Kidney (tissue), 14 donors: Measurements from ENCODE around the gene DTNB. TPM values are rescaled to one million over a fixed set of nuclear protein-coding genes. Genes with fewer than 3 reads are reported as not detected.

Source experiments
- DNase-seq, 5 donors: peaks; one replicate each; pipeline ENCODE4 v3.0.0-alpha.2; 2013 to 2020
- FAIRE-seq: peaks from 2 replicates; lab custom pipeline; 2012; peaks lifted over from hg19 to GRCh38; lab: Jason Lieb, UNC
- H3K27ac ChIP-seq, 2 donors: one replicate each; pipeline ENCODE4 v1.7.0; 2013; ENCODE audit warnings: low read depth in 2 of 2, low read length in 2 of 2, inconsistent platforms in 1 of 2
- H3K27me3 ChIP-seq: one replicate; pipeline ENCODE4 v1.7.1; 2013; ENCODE audit warnings: low read length, inconsistent platforms; ENCODE audit not compliant: control insufficient read depth, insufficient read depth
- H3K36me3 ChIP-seq, 3 donors: one replicate each; pipeline versions ENCODE4 v1.7.0 to v1.7.1; 2013; ENCODE audit warnings: low read length in 3 of 3, control low read depth in 1 of 3, inconsistent platforms in 1 of 3; ENCODE audit not compliant: insufficient read depth in 3 of 3, control insufficient read depth in 2 of 3
- H3K4me1 ChIP-seq, 3 donors: one replicate each; pipeline versions ENCODE4 v1.7.0 to v1.7.1; 2013; ENCODE audit warnings: low read length in 3 of 3, inconsistent platforms in 1 of 3, low read depth in 1 of 3; ENCODE audit not compliant: control insufficient read depth in 2 of 3, insufficient read depth in 2 of 3
- H3K4me3 ChIP-seq, 3 donors: one replicate each; pipeline versions ENCODE4 v1.7.0 to v1.8.1; 2013; ENCODE audit warnings: low read length in 3 of 3, control low read depth in 1 of 3, inconsistent platforms in 1 of 3
- H3K9ac ChIP-seq, 3 donors: one replicate each; pipeline versions ENCODE4 v1.7.0 to v1.7.1; 2013; ENCODE audit warnings: low read length in 3 of 3, control low read depth in 1 of 3, inconsistent platforms in 1 of 3
- H3K9me3 ChIP-seq, 3 donors: one replicate each; pipeline versions ENCODE4 v1.7.0 to v1.7.1; 2013; ENCODE audit warnings: low read length in 3 of 3, control low read depth in 1 of 3, inconsistent platforms in 1 of 3; ENCODE audit not compliant: control insufficient read depth in 2 of 3, insufficient read depth in 1 of 3
- CTCF ChIP-seq: IDR thresholded peaks from 3 replicates; pipeline ENCODE4 v1.5.1; 2012; ENCODE audit warnings: mild to moderate bottlenecking, moderate library complexity, borderline replicate concordance; ENCODE audit not compliant: insufficient read depth; ENCODE audit errors: extremely low read depth
- intact Hi-C: fragments of 100-400 bp; cut with DNase I; formaldehyde crosslinking; loops from one replicate; pipeline ENCODE4 v1.11.1; 2022
- polyA plus RNA-seq: library from polyadenylated mRNA; stranded (reverse); fragments of 350-450 nt; fragmentation: Illumina TruSeq; extraction: RNeasy Lipid Tissue Mini Kit (QIAGEN cat#74804); gene quantifications from one replicate; pipeline ENCODE4 v1.2.3, GENCODE V29; 2014; ENCODE audit warnings: low read depth, low replicate concordance; ENCODE audit not compliant: insufficient read depth
- total RNA-seq: library from RNA; stranded (reverse); fragmentation: NEBNext Ultra II Directional; extraction: Animal tissue kit (Norgen Biotek cat#: 25700); gene quantifications from one replicate; pipeline ENCODE4 v1.2.1, GENCODE V29; 2021
- donor health status: control.
- donor health status: control.
- donor health status: control.
- donor health status: control.
- donor health status: control.
- donor health status: DM: yes; HTN: yes; CAD: no.
- donor health status: Normal renal cell carcinoma (clear cell type).

DTNB gene
- total and polyA plus RNA-seq, 2 donors from 2014 or later, result 23.0 to 28.1 TPM

- Histone ChIP-seq H3K27me3 (no peaks in the 10 kb centered on the region), H3K36me3 (no peaks in the 10 kb centered on the region), H3K4me3 (no peak overlapping the region), H3K9me3 (no peaks in the 10 kb centered on the region), H3K9ac (no peak overlapping the region), H3K27ac (no peak overlapping the region), H3K4me1 (no peaks in the 10 kb centered on the region)
- DNase-seq (no peak), FAIRE-seq (no peak)
- intact Hi-C loops, result no loop called here
- no peak for TF ChIP-seq CTCF
Measured at GRCh38 chr2:25505182-25505581, 168.2 kb downstream of the DTNB start.

GRCh38 chr2:25504266-25504665 lies 169.1 kb downstream of the DTNB start:
- H3K9ac ChIP-seq, result no peak overlapping the region
- no peaks in the 10 kb centered on the region for H3K27me3 ChIP-seq
- intact Hi-C loops, result no loop called here
- H3K4me3 ChIP-seq, result no peak overlapping the region
- FAIRE-seq, result no peak
- H3K36me3 ChIP-seq, result no peaks in the 10 kb centered on the region
- H3K9me3 ChIP-seq, result no peaks in the 10 kb centered on the region
- H3K4me1 ChIP-seq, result no peaks in the 10 kb centered on the region
- H3K27ac ChIP-seq, result no peak overlapping the region
- no peak for TF ChIP-seq CTCF
- DNase-seq, result no peak

- TF ChIP-seq CTCF, result no peak
- no peak overlapping the region for H3K27ac ChIP-seq
- H3K9me3 ChIP-seq, result no peaks in the 10 kb centered on the region
- no peak overlapping the region for H3K4me3 ChIP-seq
- H3K27me3 ChIP-seq, result no peaks in the 10 kb centered on the region
- H3K36me3 ChIP-seq, result no peaks in the 10 kb centered on the region
- intact Hi-C loops, result no loop called here
- no peaks in the 10 kb centered on the region for H3K4me1 ChIP-seq
- FAIRE-seq (no peak), DNase-seq (no peak)
- H3K9ac ChIP-seq, result no peak overlapping the region
Measured at GRCh38 chr2:25499157-25499556, 174.2 kb downstream of the DTNB start.

- no peaks in the 10 kb centered on the region for H3K27me3 ChIP-seq
- no peak overlapping the region for H3K27ac ChIP-seq
- FAIRE-seq (no peak), DNase-seq (no peak)
- no peaks in the 10 kb centered on the region for H3K9me3 ChIP-seq
- H3K4me1 ChIP-seq, result no peaks in the 10 kb centered on the region
- H3K36me3 ChIP-seq, result no peaks in the 10 kb centered on the region
- H3K9ac ChIP-seq, result no peak overlapping the region
- intact Hi-C loops, result no loop called here
- no peak overlapping the region for H3K4me3 ChIP-seq
- no peak for TF ChIP-seq CTCF
Measured at GRCh38 chr2:25497918-25498407, 175.4 kb downstream of the DTNB start.
